Right cardiac atrium (tissue), 5 donors: ENCODE data around the gene IL15. TPM values are rescaled to one million over a fixed set of nuclear protein-coding genes. Genes with fewer than 3 reads are reported as not detected.

Experiments
- ATAC-seq, 2 donors: fragments of 200-7000 bp; cut with Tn5 transposase; one replicate each; pipeline versions ENCODE4 v1.8.0 to v1.9.1; 2020; ENCODE audit warnings: moderate library complexity in 2 of 2, mild to moderate bottlenecking in 1 of 2
- DNase-seq, 3 donors: peaks; one replicate each; pipeline ENCODE4 v3.0.0-alpha.2; 2020
- H3K27ac ChIP-seq: one replicate; pipeline ENCODE4 v1.5.1; 2013; ENCODE audit warnings: mild to moderate bottlenecking, low read length, control low read depth, moderate library complexity
- H3K27me3 ChIP-seq: one replicate; pipeline ENCODE4 v1.6.1; 2013; ENCODE audit not compliant: control insufficient read depth, insufficient read depth
- H3K4me1 ChIP-seq: one replicate; pipeline ENCODE4 v1.6.1; 2013; ENCODE audit warnings: low read length; ENCODE audit not compliant: control insufficient read depth, insufficient read depth
- H3K4me3 ChIP-seq: one replicate; pipeline ENCODE4 v1.5.1; 2013; ENCODE audit warnings: low read length, control low read depth
- H3K9me3 ChIP-seq: one replicate; pipeline ENCODE4 v1.6.1; 2013; ENCODE audit warnings: low read length; ENCODE audit not compliant: control insufficient read depth
- WGBS: extraction: QIAGEN DNeasy Blood & Tissue Kit; methylation state at CpG from one replicate; pipeline ENCODE4 v1.1.7; 2013; 5-methylcytosine and 5-hydroxymethylcytosine counted together
- intact Hi-C, 4 donors: fragments of 100-400 bp; cut with DNase I; formaldehyde crosslinking; loops; one replicate each; pipeline versions ENCODE4 v1.11.0 to v1.14.0; 2022 to 2023
- polyA plus RNA-seq: library from polyadenylated mRNA; stranded (reverse); fragments of 200-250 nt; gene quantifications from one replicate; pipeline ENCODE4 v1.2.3, GENCODE V29; 2013
- total RNA-seq, 4 donors: library from RNA; stranded (reverse); fragmentation: NEBNext Ultra II Directional; extraction: Animal tissue kit (Norgen Biotek cat#: 25700); gene quantifications; one replicate each; pipeline ENCODE4 v1.2.1, GENCODE V29; 2021
- donor health status: healthy with polysubstance abuse.
- donor health status: DM: no; HTN: yes; CAD: no.
- donor health status: DM: no; HTN: no; CAD: no.
- donor health status: DM: no; HTN: yes; CAD: no; lungs with severe emphysema.
- donor health status: DM: yes; HTN: yes; CAD: no.

The IL15 gene
- total and polyA plus RNA-seq, 5 donors = 2.9 to 4.7 (median 4.1) TPM

GRCh38 chr4:141646969-141647368, 10.6 kb downstream of the IL15 start:
- ATAC-seq (no peak), DNase-seq (no peak)
- WGBS = 48% methylated on average over 3 of the region's 3 CpGs
- Histone ChIP-seq H3K9me3 (no peaks in the 10 kb centered on the region), H3K27me3 (no peaks in the 10 kb centered on the region), H3K4me1 (peaks cover 5% of the 10 kb centered on the region), H3K27ac (no peak overlapping the region), H3K4me3 (no peak overlapping the region)
- intact Hi-C loops = no loop called here

GRCh38 chr4:141647966-141648365, 11.6 kb downstream of the IL15 start:
- no peak overlapping the region for H3K4me3 ChIP-seq
- no peak overlapping the region for H3K27ac ChIP-seq
- no peaks in the 10 kb centered on the region for H3K9me3 ChIP-seq
- H3K27me3 ChIP-seq = no peaks in the 10 kb centered on the region
- ATAC-seq (no peak), DNase-seq (no peak)
- intact Hi-C loops = no loop called here
- H3K4me1 ChIP-seq = peaks cover 3% of the 10 kb centered on the region
- WGBS = 43% methylated on average over 1 of the region's 1 CpG

GRCh38 chr4:141652161-141652778, 15.9 kb downstream of the IL15 start:
- H3K27me3 ChIP-seq = no peaks in the 10 kb centered on the region
- ATAC-seq (peak; percentile 75 to 92), DNase-seq (no peak)
- H3K27ac ChIP-seq = no peak overlapping the region
- intact Hi-C loops = no loop called here
- peaks cover 3% of the 10 kb centered on the region for H3K4me1 ChIP-seq
- 8% methylated on average over 4 of the region's 4 CpGs for WGBS
- no peaks in the 10 kb centered on the region for H3K9me3 ChIP-seq
- H3K4me3 ChIP-seq = no peak overlapping the region

- ATAC-seq = peak; percentile 84 to 97
- peak; percentile 58 to 78 (median 70) for DNase-seq
- no peaks in the 10 kb centered on the region for H3K27me3 ChIP-seq
- H3K4me3 ChIP-seq = no peak overlapping the region
- intact Hi-C loops = no loop called here
- H3K4me1 ChIP-seq = no peaks in the 10 kb centered on the region
- peak overlapping the region; percentile 25 for H3K27ac ChIP-seq
- H3K9me3 ChIP-seq = no peaks in the 10 kb centered on the region
These were observed 17.7 kb downstream of the IL15 start for GRCh38 chr4:141654098-141654497.

- 92% methylated on average over 3 of the region's 3 CpGs for WGBS
- H3K4me1 ChIP-seq = no peaks in the 10 kb centered on the region
- no peaks in the 10 kb centered on the region for H3K9me3 ChIP-seq
- intact Hi-C loops = no loop called here
- DNase-seq = no peak
- no peak overlapping the region for H3K27ac ChIP-seq
- ATAC-seq = no peak
- no peak overlapping the region for H3K4me3 ChIP-seq
- H3K27me3 ChIP-seq = no peaks in the 10 kb centered on the region
These were observed 19.6 kb downstream of the IL15 start for GRCh38 chr4:141656031-141656430.

GRCh38 chr4:141657550-141658250, 21.3 kb downstream of the IL15 start:
- WGBS = 82% methylated on average over 5 of the region's 5 CpGs
- no peaks in the 10 kb centered on the region for H3K4me1 ChIP-seq
- H3K4me3 ChIP-seq = no peak overlapping the region
- H3K27ac ChIP-seq = no peak overlapping the region
- intact Hi-C loops = no loop called here
- H3K9me3 ChIP-seq = no peaks in the 10 kb centered on the region
- no peaks in the 10 kb centered on the region for H3K27me3 ChIP-seq
- no peak for ATAC-seq
- no peak for DNase-seq

- Histone ChIP-seq H3K4me3 (no peak overlapping the region), H3K27me3 (no peaks in the 10 kb centered on the region), H3K27ac (no peak overlapping the region), H3K4me1 (no peaks in the 10 kb centered on the region), H3K9me3 (no peaks in the 10 kb centered on the region)
- DNase-seq (no peak), ATAC-seq (no peak)
- intact Hi-C loops = no loop called here
- 99% methylated on average over 2 of the region's 2 CpGs for WGBS
These were observed 21.9 kb downstream of the IL15 start for GRCh38 chr4:141658309-141658708.

GRCh38 chr4:141659539-141659938, 23.2 kb downstream of the IL15 start:
- Histone ChIP-seq H3K9me3 (no peaks in the 10 kb centered on the region), H3K27me3 (no peaks in the 10 kb centered on the region), H3K4me3 (no peak overlapping the region), H3K27ac (no peak overlapping the region), H3K4me1 (no peaks in the 10 kb centered on the region)
- 77% methylated on average over 1 of the region's 1 CpG for WGBS
- ATAC-seq = no peak
- intact Hi-C loops = no loop called here
- DNase-seq = no peak

GRCh38 chr4:141660880-141661279, 24.5 kb downstream of the IL15 start:
- H3K9me3 ChIP-seq = no peaks in the 10 kb centered on the region
- H3K4me3 ChIP-seq = no peak overlapping the region
- intact Hi-C loops = no loop called here
- no peaks in the 10 kb centered on the region for H3K27me3 ChIP-seq
- 68% methylated on average over 1 of the region's 1 CpG for WGBS
- no peak for ATAC-seq
- H3K27ac ChIP-seq = no peak overlapping the region
- no peak for DNase-seq
- no peaks in the 10 kb centered on the region for H3K4me1 ChIP-seq

GRCh38 chr4:141668200-141668910, 32.0 kb downstream of the IL15 start:
- WGBS = 84% methylated on average over 3 of the region's 3 CpGs
- Histone ChIP-seq H3K9me3 (no peaks in the 10 kb centered on the region), H3K27me3 (no peaks in the 10 kb centered on the region), H3K4me3 (no peak overlapping the region), H3K27ac (no peak overlapping the region), H3K4me1 (no peaks in the 10 kb centered on the region)
- ATAC-seq = no peak
- DNase-seq = no peak
- intact Hi-C loops = no loop called here

- ATAC-seq (no peak), DNase-seq (no peak)
- 34% methylated on average over 1 of the region's 1 CpG for WGBS
- no peaks in the 10 kb centered on the region for H3K9me3 ChIP-seq
- no peak overlapping the region for H3K4me3 ChIP-seq
- H3K27ac ChIP-seq = no peak overlapping the region
- intact Hi-C loops = no loop called here
- H3K27me3 ChIP-seq = no peaks in the 10 kb centered on the region
- H3K4me1 ChIP-seq = no peaks in the 10 kb centered on the region
These were observed 33.1 kb downstream of the IL15 start for GRCh38 chr4:141669501-141669900.
